ENCODE data around the gene RAB35. TPM values are rescaled to one million over a fixed set of nuclear protein-coding genes. Genes with fewer than 3 reads are reported as not detected.

RAB35 gene
- total RNA-seq, 2 experiments from 2014 or later: 53.8 to 54.3 TPM

DNA sequence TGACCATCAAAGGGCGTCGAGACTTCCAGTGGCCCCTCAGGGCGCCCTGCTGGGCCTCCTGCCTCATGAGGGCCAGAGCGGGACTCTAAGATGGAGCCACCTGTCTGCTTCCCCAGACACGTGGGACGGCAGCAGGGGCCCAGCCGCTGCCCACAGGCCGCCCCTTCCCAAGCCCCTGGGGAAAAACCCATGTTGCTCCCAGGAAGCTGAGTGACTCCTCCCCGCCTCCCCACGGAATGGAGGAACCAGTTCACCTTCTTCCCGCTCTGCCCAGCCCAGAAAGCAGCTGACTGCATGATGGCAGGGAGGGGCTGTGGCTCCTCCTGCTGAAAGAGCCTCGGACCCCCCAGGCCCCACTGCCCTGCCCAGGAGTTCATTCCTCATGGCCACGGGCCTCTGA, 14.9 kb downstream of the RAB35 start:
- H3K4me3 Mint-ChIP-seq: no peak overlapping the region
- H3K4me1 Mint-ChIP-seq: peaks cover 5% of the 10 kb centered on the region
- no peak for DNase-seq
- H3K27me3 Mint-ChIP-seq: no peaks in the 10 kb centered on the region
- peaks cover 11% of the 10 kb centered on the region for H3K36me3 Mint-ChIP-seq
- peak overlapping the region; percentile 22 for H3K27ac Mint-ChIP-seq
- no peaks in the 10 kb centered on the region for H3K9me3 Mint-ChIP-seq

DNA sequence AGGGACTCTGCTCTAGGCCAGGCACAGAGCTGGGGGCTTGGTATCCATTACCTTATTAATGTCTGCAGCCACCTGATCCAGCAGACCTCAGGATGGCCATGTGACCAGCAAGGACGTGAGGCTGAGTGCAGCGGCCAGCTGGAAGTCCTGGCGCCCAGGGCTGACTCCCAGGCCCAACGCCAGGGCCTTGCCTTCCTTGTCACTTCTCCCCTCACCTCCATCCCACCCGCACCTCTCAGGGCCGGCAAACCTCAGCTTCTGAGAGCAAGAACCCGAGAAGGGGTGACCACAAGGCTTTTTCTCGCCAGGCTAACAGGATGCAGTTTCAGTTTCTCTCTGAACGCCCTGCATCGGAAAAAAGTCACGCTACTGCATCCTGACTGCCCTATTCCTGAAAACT, 15.4 kb downstream of the RAB35 start:
- H3K4me3 Mint-ChIP-seq: no peak overlapping the region

DNA sequence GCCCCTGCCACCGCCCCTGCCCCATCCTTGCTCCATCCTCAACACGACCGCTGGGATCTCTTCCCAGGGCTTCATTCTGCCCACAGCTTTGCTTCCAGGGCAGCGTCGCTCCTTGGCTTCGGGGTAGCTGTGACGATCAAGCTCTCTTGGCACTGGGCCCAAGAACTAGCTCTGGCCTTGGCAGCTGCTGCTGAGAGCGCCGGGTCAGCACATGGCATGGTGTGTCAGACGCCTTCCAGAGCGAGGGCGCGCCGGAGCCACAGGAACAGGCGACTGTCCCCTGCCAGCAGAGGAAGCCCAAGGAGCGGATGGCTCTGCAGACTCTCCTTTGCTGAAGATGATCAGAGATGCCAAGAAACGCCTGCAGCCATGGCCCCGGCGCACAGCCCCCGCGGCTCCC, 15.9 kb downstream of the RAB35 start:
- peaks cover 9% of the 10 kb centered on the region for H3K36me3 Mint-ChIP-seq

More for the DNA sequence above, 15.4 kb downstream of the RAB35 start:
- peaks cover 5% of the 10 kb centered on the region for H3K4me1 Mint-ChIP-seq
- no peaks in the 10 kb centered on the region for H3K9me3 Mint-ChIP-seq
- no peaks in the 10 kb centered on the region for H3K27me3 Mint-ChIP-seq
- H3K27ac Mint-ChIP-seq: peak overlapping the region; percentile 22
- H3K36me3 Mint-ChIP-seq: peaks cover 9% of the 10 kb centered on the region
- DNase-seq: no peak

DNA sequence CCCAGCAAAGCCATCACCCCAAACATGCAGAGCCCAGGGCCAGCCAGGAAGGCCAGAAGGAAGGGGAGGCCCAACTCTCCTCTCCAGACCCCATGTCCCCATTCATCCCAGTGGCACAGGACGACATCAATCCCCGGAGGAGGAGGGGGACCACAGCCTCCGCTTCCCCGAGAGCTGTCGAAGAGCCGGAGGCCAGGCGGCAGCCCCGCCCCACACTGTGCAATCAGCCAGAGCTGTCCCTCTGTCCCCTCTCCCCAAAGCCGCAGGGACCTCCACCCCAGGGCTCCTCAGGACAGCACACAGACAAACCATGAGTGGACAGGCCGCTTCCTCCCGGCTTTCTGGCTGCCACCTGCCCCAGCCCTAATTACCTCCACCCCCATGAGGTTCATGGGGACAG, 16.8 kb downstream of the RAB35 start:
- Mint-ChIP-seq H3K27ac (no peak overlapping the region), H3K4me1 (peaks cover 3% of the 10 kb centered on the region), H3K27me3 (no peaks in the 10 kb centered on the region), H3K4me3 (no peak overlapping the region), H3K9me3 (no peaks in the 10 kb centered on the region), H3K36me3 (peaks cover 5% of the 10 kb centered on the region)
- DNase-seq: no peak

More for the DNA sequence above, 15.9 kb downstream of the RAB35 start:
- H3K27me3 Mint-ChIP-seq: no peaks in the 10 kb centered on the region
- DNase-seq: no peak
- H3K27ac Mint-ChIP-seq: no peak overlapping the region
- no peaks in the 10 kb centered on the region for H3K9me3 Mint-ChIP-seq
- no peak overlapping the region for H3K4me3 Mint-ChIP-seq
- H3K4me1 Mint-ChIP-seq: peaks cover 5% of the 10 kb centered on the region

DNA sequence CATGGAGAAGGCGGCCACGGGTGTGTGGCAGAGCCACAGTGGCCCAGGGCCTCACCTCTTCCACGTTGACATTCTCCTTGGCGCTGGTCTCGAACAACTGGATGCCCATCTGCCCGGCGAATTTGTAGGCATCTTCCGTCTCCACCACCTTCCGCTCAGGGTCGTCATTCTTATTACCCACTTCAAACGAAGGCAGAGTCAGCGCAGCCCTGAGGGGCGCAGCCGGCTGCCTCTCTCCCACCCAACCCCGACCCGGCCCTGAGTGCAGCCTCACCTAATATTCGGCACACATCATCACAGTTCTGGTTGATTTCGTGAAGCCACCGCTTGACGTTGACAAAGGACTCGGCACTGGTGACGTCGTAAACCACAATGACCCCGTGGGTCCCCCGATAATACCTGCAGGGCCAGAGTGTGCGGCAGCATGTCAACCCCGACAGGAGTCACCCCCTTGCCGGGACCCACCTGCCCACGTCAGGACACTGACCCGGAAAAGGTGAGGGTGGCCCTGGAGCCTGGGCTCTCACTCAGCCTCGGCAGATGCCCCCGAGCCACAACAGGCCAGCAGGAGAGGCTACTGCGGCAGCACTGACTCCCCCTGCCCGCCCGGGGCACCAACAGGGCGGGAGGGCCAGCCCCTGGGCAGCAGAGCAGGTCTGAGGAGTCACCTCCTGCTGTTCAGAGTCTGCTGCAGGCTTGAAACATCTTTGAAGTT, 17.6 kb downstream of the RAB35 start:
- no peak overlapping the region for H3K27ac Mint-ChIP-seq
- H3K36me3 Mint-ChIP-seq: peaks cover 5% of the 10 kb centered on the region
- no peaks in the 10 kb centered on the region for H3K9me3 Mint-ChIP-seq
- no peak overlapping the region for H3K4me3 Mint-ChIP-seq
- H3K27me3 Mint-ChIP-seq: no peaks in the 10 kb centered on the region
- H3K4me1 Mint-ChIP-seq: peaks cover 3% of the 10 kb centered on the region
- no peak for DNase-seq

DNA sequence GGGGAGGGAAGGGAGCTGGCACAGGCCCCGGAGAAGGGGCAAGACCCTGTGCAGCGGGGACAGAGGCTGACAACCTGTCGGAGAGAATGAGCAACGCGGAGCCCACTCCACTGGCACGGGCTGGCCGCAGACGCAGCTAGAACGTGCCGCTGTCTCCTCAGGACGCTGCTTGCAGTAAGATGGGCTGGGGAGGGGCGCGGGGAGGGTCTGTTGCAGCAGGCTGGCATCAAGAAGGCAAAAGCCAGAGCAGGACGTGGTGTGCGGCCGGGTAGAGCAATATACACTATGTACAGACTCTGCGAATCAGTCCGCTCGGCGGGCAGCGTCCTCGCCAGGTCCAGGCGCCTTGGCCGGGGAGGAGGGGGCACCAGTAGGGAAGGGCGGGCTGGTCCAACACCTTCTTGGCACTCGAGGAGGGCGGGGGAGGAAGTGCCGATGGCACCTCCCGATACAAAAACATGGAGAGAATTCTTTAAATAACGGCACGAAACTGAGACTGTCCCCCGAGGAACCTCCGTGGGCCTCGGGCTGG, 19.8 kb downstream of the RAB35 start:
- H3K4me1 Mint-ChIP-seq: peaks cover 3% of the 10 kb centered on the region
- no peak overlapping the region for H3K27ac Mint-ChIP-seq
- H3K27me3 Mint-ChIP-seq: no peaks in the 10 kb centered on the region
- peaks cover 6% of the 10 kb centered on the region for H3K36me3 Mint-ChIP-seq
- no peaks in the 10 kb centered on the region for H3K9me3 Mint-ChIP-seq
- no peak overlapping the region for H3K4me3 Mint-ChIP-seq
- no peak for DNase-seq

DNA sequence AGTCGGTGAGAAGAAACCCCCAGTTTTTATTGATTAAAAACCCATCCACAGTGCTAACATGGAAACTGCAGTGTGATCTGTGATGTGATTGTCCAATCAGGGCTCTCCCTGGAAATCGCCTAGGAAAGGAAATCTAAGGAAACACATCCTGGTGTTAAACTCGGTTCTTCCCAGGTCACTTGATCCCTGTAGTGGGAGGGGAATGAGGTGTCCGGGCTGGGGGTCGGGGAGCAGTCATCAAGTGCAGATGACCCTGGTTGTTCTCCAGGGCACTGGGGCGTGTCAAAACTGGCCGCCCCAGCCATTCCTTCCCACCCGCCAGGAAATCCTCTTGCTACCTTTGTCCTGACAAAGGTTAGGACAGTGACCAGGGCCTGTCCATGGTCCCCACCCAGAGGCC, 20.8 kb downstream of the RAB35 start:
- Mint-ChIP-seq H3K36me3 (peaks cover 12% of the 10 kb centered on the region), H3K4me3 (no peak overlapping the region), H3K4me1 (peaks cover 3% of the 10 kb centered on the region), H3K27ac (no peak overlapping the region), H3K9me3 (no peaks in the 10 kb centered on the region), H3K27me3 (no peaks in the 10 kb centered on the region)
- DNase-seq: no peak

DNA sequence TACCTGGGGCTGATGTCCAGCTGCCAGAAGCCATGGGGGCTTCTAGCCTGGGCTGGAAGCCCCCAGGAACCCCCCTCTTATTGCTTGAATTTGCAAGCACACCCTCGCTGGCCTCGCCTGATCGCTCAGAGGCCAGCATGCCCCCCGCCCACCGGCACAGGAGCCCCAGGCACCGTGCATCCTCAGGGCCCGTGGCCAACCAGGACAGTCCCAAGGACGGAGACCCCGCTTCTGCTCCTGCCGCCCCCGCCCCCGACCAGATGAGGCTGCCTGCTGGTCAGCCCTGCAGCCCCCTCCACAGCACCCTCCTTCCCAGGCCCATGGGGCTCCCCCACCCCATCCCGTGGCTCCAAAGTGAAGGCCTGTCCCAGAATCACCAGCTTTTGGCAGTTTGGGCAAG, 21.2 kb downstream of the RAB35 start:
- no peak for DNase-seq

DNA sequence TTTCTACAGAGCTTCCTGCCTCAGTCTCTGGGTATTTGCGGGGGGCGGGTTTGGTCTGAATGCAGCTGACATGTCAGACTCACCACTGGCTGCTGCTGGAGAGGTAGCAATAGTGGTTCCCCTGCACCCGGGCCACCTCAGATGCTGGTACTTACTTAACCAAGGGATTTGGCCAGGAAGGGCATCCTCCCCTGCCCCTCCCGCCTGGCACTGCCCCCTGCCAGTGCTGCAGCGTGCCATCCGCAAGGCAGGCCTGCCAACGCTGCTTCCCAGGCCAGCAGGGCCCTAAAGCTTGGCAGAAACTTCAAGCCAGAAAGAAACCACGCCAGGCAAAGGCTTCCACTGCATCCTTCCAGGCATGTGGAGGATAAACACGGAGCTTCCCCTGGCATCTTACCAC, 22.1 kb downstream of the RAB35 start:
- Mint-ChIP-seq H3K36me3 (peaks cover 12% of the 10 kb centered on the region), H3K9me3 (no peaks in the 10 kb centered on the region), H3K4me1 (peaks cover 3% of the 10 kb centered on the region), H3K27ac (no peak overlapping the region), H3K27me3 (no peaks in the 10 kb centered on the region), H3K4me3 (no peak overlapping the region)
- no peak for DNase-seq

More for the DNA sequence above, 21.2 kb downstream of the RAB35 start:
- Mint-ChIP-seq H3K9me3 (no peaks in the 10 kb centered on the region), H3K36me3 (peaks cover 12% of the 10 kb centered on the region), H3K27me3 (no peaks in the 10 kb centered on the region), H3K27ac (no peak overlapping the region), H3K4me1 (peaks cover 3% of the 10 kb centered on the region), H3K4me3 (no peak overlapping the region)

DNA sequence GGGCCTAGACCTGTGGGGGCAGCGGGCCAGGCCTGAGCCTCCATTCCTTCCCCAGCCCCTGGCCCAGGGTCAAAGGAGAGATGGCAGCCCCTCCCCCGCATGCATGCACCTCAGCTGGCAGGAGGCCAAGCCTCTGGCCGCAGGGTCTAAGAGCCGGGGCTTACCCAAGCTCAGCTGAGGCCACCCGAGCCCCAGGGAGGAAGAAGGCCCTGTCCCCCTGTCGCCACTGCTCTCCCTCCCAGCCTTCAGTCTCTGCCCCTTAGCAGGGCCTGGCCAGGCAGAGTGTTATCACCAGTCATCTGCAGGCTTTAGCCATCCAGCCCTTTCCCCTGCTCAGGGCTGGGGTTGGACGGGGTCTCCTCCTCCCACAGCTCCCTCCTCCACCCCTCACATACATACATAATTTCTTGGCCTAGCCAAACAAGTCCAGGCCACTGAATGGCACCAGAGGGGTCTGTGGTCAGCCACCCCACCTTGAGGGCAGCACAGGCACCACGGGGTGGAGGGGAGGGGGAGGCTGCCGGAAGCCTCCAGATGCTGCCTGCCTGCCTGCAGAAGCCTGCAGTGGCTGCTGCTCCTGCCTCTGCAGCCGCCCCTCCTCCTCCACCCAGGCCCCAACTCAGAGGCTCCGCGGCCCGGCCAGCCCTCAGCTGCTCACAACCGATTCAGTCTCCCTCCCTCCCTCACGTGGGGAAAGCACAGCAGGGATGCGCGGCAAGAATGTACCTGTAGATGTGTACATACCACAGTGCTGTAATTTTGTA, 22.8 kb downstream of the RAB35 start:
- Mint-ChIP-seq H3K4me1 (peaks cover 3% of the 10 kb centered on the region), H3K27ac (peak overlapping the region; percentile 38), H3K36me3 (peaks cover 16% of the 10 kb centered on the region), H3K27me3 (no peaks in the 10 kb centered on the region), H3K9me3 (no peaks in the 10 kb centered on the region), H3K4me3 (no peak overlapping the region)
- DNase-seq: no peak

DNA sequence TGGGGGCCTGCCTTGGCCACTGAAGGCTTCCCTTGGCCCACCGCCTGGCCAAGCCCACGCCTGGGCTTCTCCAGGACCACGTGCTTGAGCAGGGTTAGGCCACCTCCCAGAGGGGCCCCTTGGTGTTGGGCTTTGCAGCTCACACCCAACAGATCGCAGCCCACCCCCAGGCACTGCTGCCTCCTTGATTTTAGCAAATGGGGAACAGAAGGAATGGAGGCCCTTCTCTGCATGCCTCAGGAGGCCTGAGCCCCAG, 23.3 kb downstream of the RAB35 start:
- Mint-ChIP-seq H3K27me3 (no peaks in the 10 kb centered on the region), H3K4me1 (peaks cover 3% of the 10 kb centered on the region), H3K27ac (peak overlapping the region; percentile 38), H3K9me3 (no peaks in the 10 kb centered on the region), H3K4me3 (no peak overlapping the region), H3K36me3 (peaks cover 16% of the 10 kb centered on the region)
- no peak for DNase-seq

DNA sequence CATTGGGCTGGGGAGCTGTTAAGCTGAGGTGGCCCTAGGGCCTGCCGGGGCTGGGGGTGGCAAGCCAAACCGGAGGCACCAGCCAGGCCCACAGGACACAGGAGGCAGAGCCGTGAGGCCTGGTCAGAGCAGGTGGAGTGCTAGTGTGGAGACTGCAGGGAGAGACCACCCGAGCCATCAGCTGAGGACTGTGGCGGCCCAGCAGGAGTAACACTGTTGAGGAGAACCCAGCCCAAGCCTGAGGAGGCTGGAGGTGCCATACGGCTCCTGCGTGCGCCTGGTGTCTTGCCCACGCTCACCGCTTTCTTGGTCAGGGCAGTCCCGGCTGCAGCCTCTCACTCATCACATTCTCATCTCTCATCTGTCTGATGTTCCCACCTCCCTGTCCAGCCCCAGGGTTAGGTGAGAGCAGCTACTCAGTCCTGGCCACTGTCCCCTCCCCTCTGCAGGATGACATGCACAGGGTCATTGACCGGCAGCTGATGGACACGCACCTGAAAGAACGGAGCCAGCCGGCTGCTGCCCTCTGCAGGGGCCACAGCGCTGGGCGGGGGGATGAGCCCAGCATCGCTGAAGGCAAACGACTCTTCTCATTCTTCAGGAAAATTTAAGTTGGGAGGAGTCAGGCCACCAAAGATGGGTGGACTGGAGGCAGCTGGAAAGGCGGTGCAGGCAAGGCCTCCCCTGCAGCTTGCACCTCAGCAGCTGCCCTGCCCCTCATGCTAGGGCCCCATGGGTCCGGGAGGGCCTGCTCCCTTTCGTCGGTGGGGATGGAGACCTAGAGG, 23.8 kb downstream of the RAB35 start:
- H3K4me3 Mint-ChIP-seq: no peak overlapping the region
- peaks cover 3% of the 10 kb centered on the region for H3K4me1 Mint-ChIP-seq
- H3K36me3 Mint-ChIP-seq: peaks cover 14% of the 10 kb centered on the region
- DNase-seq: no peak
- H3K9me3 Mint-ChIP-seq: no peaks in the 10 kb centered on the region
- no peaks in the 10 kb centered on the region for H3K27me3 Mint-ChIP-seq
- H3K27ac Mint-ChIP-seq: no peak overlapping the region

DNA sequence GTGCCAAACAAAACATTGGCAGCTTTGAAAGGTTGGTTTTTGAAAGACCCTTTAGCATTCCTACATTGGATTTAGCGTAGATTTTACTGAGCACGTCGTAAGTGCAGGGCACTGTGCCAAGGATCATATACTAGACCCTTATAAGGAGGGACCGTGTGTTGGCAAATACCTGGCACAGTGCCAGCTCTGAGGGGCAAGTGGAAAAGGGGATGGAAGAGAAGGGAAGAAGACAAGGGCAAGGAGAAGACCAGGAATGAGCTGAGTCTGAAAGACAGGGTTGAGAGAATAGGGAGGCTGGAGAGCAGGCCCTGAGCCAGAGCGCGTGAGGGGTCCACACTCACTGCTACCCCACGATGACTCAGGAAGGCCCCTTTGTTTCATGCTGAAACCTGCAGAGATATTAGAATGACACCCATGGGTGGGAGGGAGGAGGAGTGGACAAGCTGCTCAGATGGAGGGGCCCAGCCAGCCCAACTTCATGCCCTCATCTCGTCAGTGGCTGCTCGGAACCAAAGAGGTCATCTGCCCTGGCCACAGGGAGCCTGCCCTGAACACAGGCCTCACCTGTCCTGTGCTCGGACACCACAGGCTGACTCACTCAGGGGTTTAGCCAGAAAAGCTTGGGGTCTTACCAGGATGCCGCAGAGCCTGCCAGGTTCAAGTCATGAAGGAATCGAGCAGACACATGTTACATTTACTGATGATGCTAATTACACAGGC, 25.0 kb downstream of the RAB35 start:
- Mint-ChIP-seq H3K4me1 (peaks cover 14% of the 10 kb centered on the region), H3K27me3 (no peaks in the 10 kb centered on the region), H3K4me3 (no peak overlapping the region), H3K36me3 (peaks cover 14% of the 10 kb centered on the region), H3K27ac (peak overlapping the region; percentile 68), H3K9me3 (no peaks in the 10 kb centered on the region)
- DNase-seq: no peak

DNA sequence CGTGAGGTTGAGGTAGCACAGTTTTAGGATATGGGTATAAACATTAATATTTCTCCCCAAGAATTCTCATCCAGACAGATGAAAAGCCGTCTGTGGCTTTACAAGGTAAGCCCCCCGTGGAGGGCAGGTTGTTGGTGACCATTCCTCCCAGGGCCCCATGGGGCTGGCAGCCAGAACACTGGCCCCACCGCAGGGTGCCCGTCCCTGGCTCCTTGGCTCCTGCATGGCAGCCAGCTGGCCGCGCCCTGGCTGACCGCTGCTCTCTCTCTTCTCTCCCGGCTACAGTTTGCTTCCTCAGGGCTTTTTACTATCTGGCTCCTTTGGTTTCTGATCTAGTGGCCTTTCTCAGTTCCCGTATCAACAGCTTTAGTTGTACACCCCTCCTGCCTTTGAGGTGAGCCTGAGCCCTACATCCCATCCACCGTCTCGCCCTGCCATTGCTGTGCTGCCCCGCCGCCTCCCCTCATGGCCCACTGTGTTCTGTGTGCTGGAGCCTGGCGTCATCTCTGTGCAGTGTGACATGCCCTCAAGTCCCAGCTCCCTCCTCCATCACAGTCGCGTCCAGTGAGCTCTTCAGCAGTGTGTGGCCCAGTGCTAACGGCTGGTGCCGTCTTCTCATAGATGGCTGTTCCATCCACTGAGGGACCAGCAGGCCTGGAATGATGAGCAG, 25.8 kb downstream of the RAB35 start:
- Mint-ChIP-seq H3K27me3 (no peaks in the 10 kb centered on the region), H3K4me3 (no peak overlapping the region), H3K9me3 (no peaks in the 10 kb centered on the region), H3K36me3 (peaks cover 14% of the 10 kb centered on the region), H3K4me1 (peaks cover 19% of the 10 kb centered on the region), H3K27ac (no peak overlapping the region)
- no peak for DNase-seq
